Gastrocnemius medialis (tissue), 4 donors: Measurements from ENCODE around the gene MGME1.

Experiments used
- CTCF ChIP-seq, 5 experiments: fragments of 450-650 bp in 3 of 5; fragments of 200-600 bp in 2 of 5; sonication (generic) in 2 of 5; IDR thresholded peaks in 4 of 5; conservative IDR thresholded peaks in 1 of 5; 1 replicate in 4 of 5; 2 replicates in 1 of 5; pipeline ENCODE4 v1.5.1; 2016 to 2019; ENCODE audit warnings: antibody characterized with exemption in 5 of 5, mild to moderate bottlenecking in 3 of 5, moderate library complexity in 3 of 5
- POLR2A ChIP-seq, 2 donors: fragments of 450-650 bp; IDR thresholded peaks; one replicate each; pipeline ENCODE4 v1.6.1; 2017; ENCODE audit warnings: antibody characterized with exemption in 2 of 2, mild to moderate bottlenecking in 2 of 2, moderate library complexity in 2 of 2

- no peak for TF ChIP-seq CTCF (IDR thresholded peaks at IDR 0.05 in 4 of 5, conservative IDR thresholded peaks at IDR 0.05 in 1 of 5)
- TF ChIP-seq POLR2A (IDR thresholded peaks at IDR 0.05) = no peak
These were observed 44.1 kb downstream of the MGME1 start for GRCh38 chr20:18012901-18013300.
